K562 (cell line): ENCODE results near the gene DUS1L. TPM values are rescaled to one million over a fixed set of nuclear protein-coding genes. Genes with fewer than 3 reads are reported as not detected.

ENCODE experiments used
- ATAC-seq: fragments of 200-7000 bp; cut with Tn5 transposase; 3 replicates; pipeline ENCODE4 v1.9.1; 2020; ENCODE audit warnings: moderate library complexity
- BruUV-seq: library from RNA; stranded (reverse); fragments of 400-500 nt; replicated peaks from 2 replicates; lab custom pipeline; 2021; lab: Mats Ljungman, UMichigan
- CTCF ChIA-PET: fragments of 300-600 bp; formaldehyde crosslinking; extraction: SDS; loops from one replicate; lab custom pipeline; 2021; ENCODE audit warnings: low intra/inter-chr PET ratio; lab: Yijun Ruan, JAX
- POLR2A ChIA-PET: fragments of 300-600, 350-650 bp; sonication (Branson Sonifier 250); formaldehyde crosslinking; extraction: SDS; loops from one replicate; lab custom pipeline; 2021; ENCODE audit warnings: antibody characterized with exemption, inconsistent platforms; lab: Yijun Ruan, JAX
- DNase-seq, 4 experiments: peaks; one replicate each; pipeline versions ENCODE4 v3.0.0 to v3.0.0-alpha.2; 2011 to 2018; ENCODE audit warnings: low spot score in 3 of 4, mixed read lengths in 3 of 4; ENCODE audit errors: extremely low read depth in 1 of 4
- FAIRE-seq: peaks from 2 replicates; lab custom pipeline; 2011; peaks lifted over from hg19 to GRCh38; lab: Jason Lieb, UNC
- H2AFZ ChIP-seq: 2 replicates; pipeline ENCODE4 v1.6.0; 2011; ENCODE audit warnings: low read depth, low read length, control low read depth, inconsistent platforms
- H3K27ac ChIP-seq: fragments of 200-600 bp; 3 replicates; pipeline ENCODE4 v1.8.0; 2011; ENCODE audit warnings: low read depth, mild to moderate bottlenecking, control low read depth, inconsistent platforms, low read length, moderate library complexity, mixed read lengths; ENCODE audit errors: extremely low read depth
- H3K27me3 ChIP-seq, 2 experiments: fragments of 300-600 bp in 1 of 2; 2 replicates in 1 of 2; 3 replicates in 1 of 2; pipeline versions ENCODE4 v1.6.0 to v1.8.0; 2011; ENCODE audit warnings: inconsistent platforms in 2 of 2, low read length in 2 of 2, mild to moderate bottlenecking in 1 of 2, mixed read lengths in 1 of 2, moderate library complexity in 1 of 2; ENCODE audit not compliant: control insufficient read depth in 2 of 2, insufficient read depth in 2 of 2
- H3K36me3 ChIP-seq: fragments of 300-600 bp; 3 replicates; pipeline ENCODE4 v1.8.0; 2011; ENCODE audit warnings: mild to moderate bottlenecking, low read length, inconsistent platforms; ENCODE audit not compliant: control insufficient read depth, insufficient read depth
- H3K4me1 ChIP-seq, 2 experiments: fragments of 200-600 bp in 1 of 2; replicated peaks in 1 of 2; 2 replicates in 1 of 2; 3 replicates in 1 of 2; pipeline versions ENCODE4 v1.5.1 to v1.8.0; 2011; ENCODE audit warnings: inconsistent platforms in 2 of 2, low read length in 2 of 2, mild to moderate bottlenecking in 1 of 2, mixed read lengths in 1 of 2, moderate library complexity in 1 of 2; ENCODE audit not compliant: control insufficient read depth in 2 of 2, insufficient read depth in 2 of 2
- H3K4me2 ChIP-seq: 2 replicates; pipeline ENCODE4 v1.6.1; 2011; ENCODE audit warnings: low read length, control low read depth, inconsistent platforms, mixed read lengths; ENCODE audit not compliant: insufficient read depth
- H3K4me3 ChIP-seq: fragments of 200-600 bp; sonication (generic), shearing (Covaris generic); 2 replicates; pipeline ENCODE4 v1.5.1; 2016; ENCODE audit warnings: control low read depth, inconsistent platforms
- H3K79me2 ChIP-seq: fragments of 200-600 bp; 3 replicates; pipeline ENCODE4 v1.8.0; 2011; ENCODE audit warnings: low read length, inconsistent platforms; ENCODE audit not compliant: control insufficient read depth, insufficient read depth
- H3K9ac ChIP-seq, 2 experiments: 2 replicates each; pipeline versions ENCODE4 v1.6.0 to v1.6.1; 2011; ENCODE audit warnings: low read depth in 2 of 2, low read length in 2 of 2, control low read depth in 1 of 2, inconsistent platforms in 1 of 2, mild to moderate bottlenecking in 1 of 2, mixed read lengths in 1 of 2; ENCODE audit not compliant: insufficient read depth in 1 of 2
- H3K9me1 ChIP-seq: one replicate; pipeline ENCODE4 v1.6.0; 2011; ENCODE audit warnings: inconsistent platforms, mild to moderate bottlenecking, low read length, moderate library complexity; ENCODE audit not compliant: control insufficient read depth, insufficient read depth
- H3K9me3 ChIP-seq: replicated peaks from 2 replicates; pipeline ENCODE4 v1.5.1; 2011; ENCODE audit warnings: low read depth, low read length, inconsistent platforms; ENCODE audit not compliant: control insufficient read depth, insufficient read depth
- H4K20me1 ChIP-seq: replicated peaks from 2 replicates; pipeline ENCODE4 v1.6.1; 2011; ENCODE audit warnings: low read length, inconsistent platforms, mixed read lengths; ENCODE audit not compliant: control insufficient read depth, insufficient read depth
- NR2C2 ChIP-seq, 2 experiments: fragments of 200-800 bp in 1 of 2; sonication (Bioruptor generic) in 1 of 2; sonication (generic) in 1 of 2; formaldehyde crosslinking in 1 of 2; IDR thresholded peaks; 2 replicates each; pipeline versions ENCODE4 v1.6.1 to v1.8.0; 2016 to 2022; ENCODE audit warnings: mild to moderate bottlenecking in 1 of 2, missing compliant biosample characterization in 1 of 2, missing genetic modification characterization in 1 of 2, missing genetic modification reagents in 1 of 2
- ZBTB2 ChIP-seq: fragments of 450-650 bp; IDR thresholded peaks from 2 replicates; pipeline ENCODE4 v1.6.1; 2016; ENCODE audit warnings: antibody characterized with exemption
- WGBS: fragments of 100-300 bp; shearing (Covaris generic); methylation state at CpG from one replicate; pipeline ENCODE4 v1.1.6; 2016; ENCODE audit warnings: low coverage, mixed read lengths; ENCODE audit not compliant: insufficient coverage; ENCODE audit errors: missing lambda C conversion rate; 5-methylcytosine and 5-hydroxymethylcytosine counted together
- in situ Hi-C: fragments of 300-500 bp; cut with MboI; formaldehyde crosslinking; loops from 4 replicates; pipeline ENCODE4 v1.15.0; 2018; ENCODE audit warnings: inconsistent platforms, mixed read lengths
- intact Hi-C: fragments of 100-400 bp; cut with micrococcal nuclease; formaldehyde crosslinking; loops from 2 replicates; pipeline ENCODE4 v1.14.2; 2022
- polyA plus RNA-seq, 8 experiments: library from polyadenylated mRNA; depleted of rRNA in 4 of 8; stranded (reverse) in 5 of 8; unstranded in 3 of 8; fragments of >200 nt; fragmentation: Nextera tagmentation in 2 of 8; fragmentation: Illumina TruSeq in 1 of 8; extraction: Ambion mirVana in 2 of 8; extraction: Trizol in 1 of 8; gene quantifications; 2 replicates each; pipeline versions ENCODE4 v1.2.1 to v1.2.3, GENCODE V29; 2011 to 2014; ENCODE audit warnings: inconsistent platforms in 1 of 8, missing spikeins in 1 of 8
- total RNA-seq, 7 experiments: library from RNA; depleted of rRNA in 6 of 7; stranded (reverse); fragments of >200 nt in 6 of 7; fragmentation: Illumina TruSeq in 2 of 7; extraction: Trizol in 2 of 7; gene quantifications; 2 replicates each; pipeline versions ENCODE4 v1.2.1 to v1.2.3, GENCODE V29; 2011 to 2021; ENCODE audit warnings: low replicate concordance in 1 of 7

The DUS1L gene
- total and polyA plus RNA-seq, 9 of the 15 experiments (the other 6 are each of a cell fraction or from before 2014, with no cell fraction given), result 7.8 to 210 (median 83.9) TPM

DNA sequence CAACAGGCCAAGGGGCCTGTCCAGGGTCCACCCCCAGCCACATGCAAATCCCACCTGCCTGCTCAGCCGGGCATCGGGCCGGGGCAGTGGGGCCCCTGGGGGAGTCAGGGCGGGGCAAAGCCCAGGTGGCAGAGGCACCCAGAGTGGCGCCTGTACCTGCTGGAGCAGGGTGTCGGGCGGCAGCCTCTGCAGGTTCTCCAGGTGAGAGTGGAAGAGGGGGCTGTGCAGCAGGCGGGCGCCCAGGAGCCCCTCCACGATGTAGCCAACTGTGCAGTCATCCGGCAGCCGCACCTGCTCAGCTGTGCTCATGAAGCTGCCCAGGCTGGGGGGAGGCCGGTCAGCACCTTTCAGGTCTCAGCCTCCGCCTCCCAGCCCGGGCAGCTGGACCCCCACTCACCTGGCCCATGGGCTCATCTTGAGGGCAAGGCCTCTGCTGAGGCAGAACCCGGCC, 16.1 kb downstream of the DUS1L start:
- H3K79me2 ChIP-seq, result peaks cover 28% of the 10 kb centered on the region
- H3K9ac ChIP-seq, result peak overlapping the region in 1 of 2 experiments; percentile 97; a peak in 2 of 4 replicates
- H3K4me2 ChIP-seq, result no peak overlapping the region
- no TSS peak for BruUV-seq
- CTCF ChIA-PET, result no interaction called here
- DNase-seq, result peak in 1 of 4 experiments; percentile 8
- in situ Hi-C loops (no loop called here), intact Hi-C loops (no loop called here)
- 97% methylated on average over 13 of the region's 16 CpGs for WGBS
- H4K20me1 ChIP-seq, result 0 out of 2 replicates have a peak, but pooled peaks cover 4% of the 10 kb centered on the region
- TF ChIP-seq NR2C2 (CRISPR knock-in tag; IDR thresholded peaks at IDR 0.05) (no peak), NR2C2 (tag; IDR thresholded peaks at IDR 0.05) (no peak), ZBTB2 (no peak)
- peaks cover 2% of the 10 kb centered on the region for H3K9me1 ChIP-seq
- no peak overlapping the region for H3K27ac ChIP-seq
- peaks cover 54% of the 10 kb centered on the region; the same call in 2 of the 3 replicates for H3K36me3 ChIP-seq
- ATAC-seq, result no peak
- POLR2A ChIA-PET, result interaction anchor here (0.6 to 1.0 kb wide), 3 partner anchors 12 to 53 kb away, joined by 3 read pairs; partner anchors contain the start of gene DCXR
- H3K27me3 ChIP-seq, result no peaks in the 10 kb centered on the region
- H3K9me3 ChIP-seq, result no peaks in the 10 kb centered on the region
- no peak for FAIRE-seq
- peaks cover 6 to 76% of the 10 kb centered on the region in 2 experiments; a peak in 3 of 5 replicates for H3K4me1 ChIP-seq
- H3K4me3 ChIP-seq, result no peak overlapping the region
- no peak overlapping the region for H2AFZ ChIP-seq
